HepG2 (cell line): Measurements from ENCODE around the gene MYLK. TPM values are rescaled to one million over a fixed set of nuclear protein-coding genes. Genes with fewer than 3 reads are reported as not detected.

Experiments
- ARHGAP35 ChIP-seq: sonication (generic); formaldehyde crosslinking; IDR thresholded peaks from 2 replicates; pipeline ENCODE4 v1.9.0; 2022; ENCODE audit warnings: mild to moderate bottlenecking, inconsistent platforms, moderate library complexity, missing genetic modification reagents, borderline replicate concordance
- ATRX ChIP-seq: sonication (generic); formaldehyde crosslinking; IDR thresholded peaks from 2 replicates; pipeline ENCODE4 v1.4.0; 2020; ENCODE audit warnings: missing genetic modification reagents, borderline replicate concordance
- BATF2 ChIP-seq: sonication (generic); formaldehyde crosslinking; IDR thresholded peaks from 2 replicates; pipeline ENCODE4 v1.8.0; 2022; ENCODE audit warnings: mild to moderate bottlenecking, missing genetic modification reagents, moderate library complexity
- CSRNP1 ChIP-seq: sonication (generic); formaldehyde crosslinking; IDR thresholded peaks from 2 replicates; pipeline ENCODE4 v1.8.1; 2023; ENCODE audit warnings: mild to moderate bottlenecking, missing genetic modification reagents
- CSRNP2 ChIP-seq: sonication (generic); formaldehyde crosslinking; conservative IDR thresholded peaks from 2 replicates; pipeline ENCODE4 v1.8.0; 2022; ENCODE audit warnings: low read depth, missing genetic modification reagents
- ELK4 ChIP-seq: sonication (generic); formaldehyde crosslinking; IDR thresholded peaks from 2 replicates; pipeline ENCODE4 v1.9.0; 2021; ENCODE audit warnings: missing genetic modification reagents, borderline replicate concordance
- HIVEP1 ChIP-seq: sonication (generic); formaldehyde crosslinking; IDR thresholded peaks from 2 replicates; pipeline ENCODE4 v1.4.0; 2020; ENCODE audit warnings: mild to moderate bottlenecking, missing genetic modification reagents
- KAT7 ChIP-seq: IDR thresholded peaks from 2 replicates; pipeline ENCODE4 v1.6.1; 2018; ENCODE audit warnings: borderline replicate concordance, missing compliant biosample characterization
- KDM5B ChIP-seq: sonication (generic); formaldehyde crosslinking; IDR thresholded peaks from 2 replicates; pipeline ENCODE4 v1.4.0; 2020; ENCODE audit warnings: missing genetic modification reagents, mild to moderate bottlenecking, borderline replicate concordance
- KLF15 ChIP-seq: sonication (generic); formaldehyde crosslinking; IDR thresholded peaks from 2 replicates; pipeline ENCODE4 v1.8.1; 2023; ENCODE audit warnings: borderline replicate concordance, mild to moderate bottlenecking, inconsistent platforms, missing genetic modification reagents, mixed read lengths
- MAX ChIP-seq: IDR thresholded peaks from 2 replicates; pipeline ENCODE4 v1.6.1; 2012; ENCODE audit warnings: inconsistent platforms
- NR1H2 ChIP-seq: sonication (generic); formaldehyde crosslinking; IDR thresholded peaks from 2 replicates; pipeline ENCODE4 v1.8.1; 2022; ENCODE audit warnings: low read depth, missing genetic modification reagents, borderline replicate concordance
- TRAFD1 ChIP-seq: sonication (generic); formaldehyde crosslinking; IDR thresholded peaks from 2 replicates; pipeline ENCODE4 v1.5.1; 2020; ENCODE audit warnings: missing genetic modification reagents, mild to moderate bottlenecking, borderline replicate concordance
- ZBTB42 ChIP-seq: sonication (generic); formaldehyde crosslinking; IDR thresholded peaks from 2 replicates; pipeline ENCODE4 v1.5.0; 2020; ENCODE audit warnings: mild to moderate bottlenecking, missing genetic modification reagents
- ZFP91 ChIP-seq: sonication (generic); formaldehyde crosslinking; IDR thresholded peaks from 2 replicates; pipeline ENCODE4 v1.9.0; 2022; ENCODE audit warnings: missing genetic modification reagents, mild to moderate bottlenecking, borderline replicate concordance
- ZNF263 ChIP-seq: sonication (generic); formaldehyde crosslinking; IDR thresholded peaks from 2 replicates; pipeline ENCODE4 v1.4.0; 2020; ENCODE audit warnings: missing genetic modification reagents
- ZNF564 ChIP-seq: sonication (generic); formaldehyde crosslinking; IDR thresholded peaks from 2 replicates; pipeline ENCODE4 v1.8.1; 2023; ENCODE audit warnings: mild to moderate bottlenecking, missing genetic modification reagents
- polyA plus RNA-seq, 8 experiments: library from polyadenylated mRNA; depleted of rRNA in 3 of 8; stranded (reverse) in 7 of 8; unstranded in 1 of 8; fragments of >200 nt; fragmentation: Illumina TruSeq in 4 of 8; extraction: Trizol in 4 of 8; gene quantifications; 2 replicates each; pipeline versions ENCODE4 v1.2.1 to v1.2.3, GENCODE V29; 2011 to 2016; ENCODE audit warnings: low read depth in 4 of 8, missing spikeins in 1 of 8, mixed read lengths in 1 of 8; ENCODE audit not compliant: insufficient read depth in 1 of 8
- total RNA-seq, 5 experiments: library from RNA; depleted of rRNA; stranded (reverse); fragments of >200 nt; fragmentation: Illumina TruSeq; extraction: Trizol; gene quantifications; 2 replicates each; pipeline ENCODE4 v1.2.3, GENCODE V29; 2016; ENCODE audit warnings: low read depth in 1 of 5

The MYLK gene
- total and polyA plus RNA-seq, 2 of the 13 experiments (the other 11 are each of a cell fraction or from before 2014, with no cell fraction given), result 10.6 to 34.9 TPM

- TF ChIP-seq CSRNP1 (CRISPR knock-in tag) (no peak), ZBTB42 (CRISPR knock-in tag) (0 out of 2 replicates have a peak, but pooled peaks have one; percentile 40), ZFP91 (CRISPR knock-in tag) (no peak), ELK4 (no peak), CSRNP2 (CRISPR knock-in tag) (no peak), ATRX (CRISPR knock-in tag) (no peak), HIVEP1 (no peak), KDM5B (CRISPR knock-in tag) (no peak; the same call in 1 of the 2 replicates), KAT7 (CRISPR knock-in tag) (no peak; the same call in 1 of the 2 replicates), NR1H2 (CRISPR knock-in tag) (no peak), ZNF564 (CRISPR knock-in tag) (no peak; the same call in 1 of the 2 replicates), MAX (no peak), ZNF263 (CRISPR knock-in tag) (0 out of 2 replicates have a peak, but pooled peaks have one; percentile 7), ARHGAP35 (0 out of 2 replicates have a peak, but pooled peaks have one; percentile 25), BATF2 (CRISPR knock-in tag) (no peak), KLF15 (CRISPR knock-in tag) (no peak), TRAFD1 (no peak)
Observed at GRCh38 chr3:123584284-123584987, 299.7 kb downstream of the MYLK start (continued).
